Measurements from ENCODE around the gene SOHLH2. TPM values are rescaled to one million over a fixed set of nuclear protein-coding genes. Genes with fewer than 3 reads are reported as not detected.

Gene SOHLH2
- total RNA-seq, 1 donor from 2014 or later = not detected

DNA sequence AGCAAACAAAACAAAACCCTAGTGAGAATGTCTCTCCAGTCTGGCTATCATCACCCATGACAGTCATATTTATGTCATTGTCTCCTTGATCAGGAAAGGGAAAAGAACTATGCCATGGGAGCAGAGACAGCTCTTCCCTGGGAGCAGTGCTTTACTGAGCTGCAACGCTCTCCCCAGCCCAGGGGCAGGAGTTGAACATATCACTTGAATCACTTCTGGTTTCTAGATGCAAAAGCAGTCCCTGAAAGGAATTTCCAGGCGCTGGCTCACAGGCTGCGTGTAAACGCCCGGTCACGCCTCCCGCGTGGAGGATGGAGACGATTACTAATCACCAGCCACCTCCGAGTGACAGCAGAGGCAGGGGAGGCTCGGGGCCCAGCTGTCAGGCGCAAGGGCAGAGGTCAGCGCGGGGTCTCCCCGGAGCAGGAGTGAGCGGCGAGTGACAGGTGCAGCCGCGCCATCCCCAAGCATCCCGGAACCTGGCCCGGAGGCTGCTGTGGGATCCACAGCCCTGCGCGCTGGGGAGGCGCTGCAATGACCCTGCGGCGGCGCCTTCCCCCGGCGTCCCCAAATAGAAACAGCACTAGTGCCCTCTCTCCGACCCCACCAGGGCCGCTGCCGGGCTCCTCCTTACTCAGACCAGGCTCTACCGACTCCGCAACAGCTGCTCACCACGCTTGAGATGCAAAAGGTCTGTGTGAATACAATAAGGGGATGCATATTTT lies 59.6 kb downstream of the SOHLH2 start:
- Histone ChIP-seq H3K36me3 (no peaks in the 10 kb centered on the region), H3K4me3 (no peak overlapping the region), H3K4me1 (no peaks in the 10 kb centered on the region), H3K27me3 (peaks cover 9% of the 10 kb centered on the region), H3K9me3 (no peaks in the 10 kb centered on the region), H3K27ac (no peak overlapping the region)
- TF ChIP-seq, protein P1, sequence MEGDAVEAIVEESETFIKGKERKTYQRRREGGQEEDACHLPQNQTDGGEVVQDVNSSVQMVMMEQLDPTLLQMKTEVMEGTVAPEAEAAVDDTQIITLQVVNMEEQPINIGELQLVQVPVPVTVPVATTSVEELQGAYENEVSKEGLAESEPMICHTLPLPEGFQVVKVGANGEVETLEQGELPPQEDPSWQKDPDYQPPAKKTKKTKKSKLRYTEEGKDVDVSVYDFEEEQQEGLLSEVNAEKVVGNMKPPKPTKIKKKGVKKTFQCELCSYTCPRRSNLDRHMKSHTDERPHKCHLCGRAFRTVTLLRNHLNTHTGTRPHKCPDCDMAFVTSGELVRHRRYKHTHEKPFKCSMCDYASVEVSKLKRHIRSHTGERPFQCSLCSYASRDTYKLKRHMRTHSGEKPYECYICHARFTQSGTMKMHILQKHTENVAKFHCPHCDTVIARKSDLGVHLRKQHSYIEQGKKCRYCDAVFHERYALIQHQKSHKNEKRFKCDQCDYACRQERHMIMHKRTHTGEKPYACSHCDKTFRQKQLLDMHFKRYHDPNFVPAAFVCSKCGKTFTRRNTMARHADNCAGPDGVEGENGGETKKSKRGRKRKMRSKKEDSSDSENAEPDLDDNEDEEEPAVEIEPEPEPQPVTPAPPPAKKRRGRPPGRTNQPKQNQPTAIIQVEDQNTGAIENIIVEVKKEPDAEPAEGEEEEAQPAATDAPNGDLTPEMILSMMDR (IDR thresholded peaks at IDR 0.05) = no peak
- intact Hi-C loops (cut with DNase I) = no loop called here
- peak; percentile 32 for ATAC-seq
- no peak for DNase-seq

DNA sequence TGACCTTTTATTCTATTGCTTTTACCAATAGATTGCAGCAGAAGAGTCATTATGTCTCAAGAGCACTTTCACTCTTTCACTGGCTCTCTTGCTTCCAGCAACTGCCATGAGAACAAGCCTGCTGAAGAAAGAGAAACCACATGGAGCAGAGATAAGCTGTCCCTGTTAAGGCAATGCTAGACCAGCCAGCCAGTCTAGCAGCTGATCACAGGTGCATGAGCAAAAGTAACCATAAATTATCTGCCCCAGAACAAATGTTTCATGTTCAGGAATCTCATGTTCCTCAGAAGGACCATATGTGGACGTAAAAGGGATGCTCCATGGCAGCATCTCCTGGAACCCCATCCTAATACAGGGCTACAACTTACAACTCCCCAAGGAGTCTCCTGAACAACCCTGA lies 62.8 kb downstream of the SOHLH2 start:
- intact Hi-C loops (cut with DNase I) = no loop called here

DNA sequence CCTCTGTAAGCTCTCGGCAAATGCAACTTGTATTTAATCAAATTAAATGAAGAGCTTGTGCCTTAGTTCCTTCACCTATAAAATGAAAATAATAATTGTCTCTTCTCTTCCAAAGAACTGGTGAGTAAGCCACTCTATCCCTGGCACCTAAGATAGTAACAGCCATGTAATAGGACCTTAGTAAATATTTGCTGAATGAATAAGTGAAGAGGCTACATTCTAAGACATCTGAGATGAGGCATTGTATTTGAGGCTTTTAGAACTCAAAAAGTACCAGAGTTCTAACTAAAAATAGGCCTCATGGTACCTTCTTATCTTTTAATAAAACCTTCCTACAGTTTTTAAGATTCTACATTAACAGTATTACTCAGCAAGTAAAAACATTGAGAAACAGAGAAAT lies 65.9 kb downstream of the SOHLH2 start:
- DNase-seq = no peak
- Histone ChIP-seq H3K4me3 (no peak overlapping the region), H3K4me1 (no peaks in the 10 kb centered on the region), H3K36me3 (no peaks in the 10 kb centered on the region), H3K27me3 (no peaks in the 10 kb centered on the region), H3K27ac (no peak overlapping the region), H3K9me3 (peaks cover 4% of the 10 kb centered on the region)
- TF ChIP-seq, protein P1 (IDR thresholded peaks at IDR 0.05) = no peak
- intact Hi-C loops (cut with DNase I) = no loop called here
- no peak for ATAC-seq

More for the DNA sequence above, 62.8 kb downstream of the SOHLH2 start:
- H3K27me3 ChIP-seq = peaks cover 9% of the 10 kb centered on the region
- DNase-seq (no peak), ATAC-seq (no peak)
- no peaks in the 10 kb centered on the region for H3K36me3 ChIP-seq
- no peak overlapping the region for H3K4me3 ChIP-seq
- H3K9me3 ChIP-seq = no peaks in the 10 kb centered on the region
- TF ChIP-seq, protein P1 (IDR thresholded peaks at IDR 0.05) = no peak
- H3K4me1 ChIP-seq = no peaks in the 10 kb centered on the region
- H3K27ac ChIP-seq = no peak overlapping the region

DNA sequence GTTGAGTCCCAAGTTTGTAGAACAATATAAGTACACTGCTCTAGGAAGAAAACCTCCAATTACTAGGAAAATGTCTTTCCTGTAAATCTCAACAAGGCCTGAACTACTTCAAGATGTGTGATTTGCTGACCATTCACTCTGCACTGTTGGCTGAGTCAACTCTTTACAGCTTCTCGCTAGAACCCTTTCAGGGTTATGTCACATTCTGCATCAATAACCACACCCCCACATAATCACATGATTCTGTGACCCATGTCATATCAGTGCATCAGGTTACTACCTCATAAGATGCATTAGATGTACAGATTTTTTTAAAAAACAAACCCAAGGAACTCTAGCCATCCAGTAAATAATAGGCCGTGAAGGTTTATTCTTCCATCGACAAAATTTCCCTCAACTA lies 67.0 kb downstream of the SOHLH2 start:
- no peak overlapping the region for H3K4me3 ChIP-seq
- intact Hi-C loops (cut with DNase I) = no loop called here
- ATAC-seq (no peak), DNase-seq (no peak)
- no peaks in the 10 kb centered on the region for H3K36me3 ChIP-seq
- H3K27me3 ChIP-seq = no peaks in the 10 kb centered on the region
- H3K4me1 ChIP-seq = no peaks in the 10 kb centered on the region
- peaks cover 4% of the 10 kb centered on the region for H3K9me3 ChIP-seq
- TF ChIP-seq, protein P1 (IDR thresholded peaks at IDR 0.05) = no peak
- H3K27ac ChIP-seq = no peak overlapping the region

DNA sequence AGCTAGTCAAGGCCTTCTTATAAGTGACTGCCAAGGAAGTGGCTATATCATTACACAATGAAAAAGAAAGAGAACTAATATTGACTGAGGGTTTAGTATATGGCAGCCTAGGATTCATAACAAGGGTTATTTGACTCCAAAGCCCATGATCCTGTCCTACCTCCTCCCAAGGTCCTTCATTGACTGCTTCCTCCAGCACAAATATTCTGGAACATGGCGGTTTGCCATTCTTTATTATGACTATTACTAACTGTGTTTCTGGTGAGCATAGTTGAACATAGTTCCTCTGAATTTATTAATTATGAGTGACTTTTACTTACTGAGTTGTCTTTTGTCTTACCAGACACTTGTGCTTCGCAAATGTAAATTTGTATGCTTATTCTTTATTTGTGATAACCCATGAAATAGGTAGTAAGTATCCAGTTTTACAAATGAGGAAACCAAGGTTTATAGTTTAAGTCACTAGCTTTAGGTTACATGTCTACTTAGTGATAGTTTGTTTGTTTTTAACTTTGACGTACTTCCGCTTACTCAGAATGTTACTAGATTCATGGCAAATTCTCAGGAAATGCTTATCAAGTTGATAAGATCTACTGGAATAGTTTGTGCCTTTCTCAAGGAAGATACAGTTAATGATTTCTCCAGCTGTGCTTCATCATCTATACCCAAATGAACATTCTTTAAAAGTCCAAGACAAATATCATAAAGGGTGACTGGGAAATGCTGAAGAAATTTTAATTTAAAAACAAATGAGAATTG lies 67.7 kb downstream of the SOHLH2 start:
- Histone ChIP-seq H3K36me3 (no peaks in the 10 kb centered on the region), H3K4me1 (no peaks in the 10 kb centered on the region), H3K4me3 (no peak overlapping the region), H3K27me3 (no peaks in the 10 kb centered on the region), H3K27ac (no peak overlapping the region), H3K9me3 (peaks cover 4% of the 10 kb centered on the region)
- ATAC-seq (no peak), DNase-seq (no peak)
- intact Hi-C loops (cut with DNase I) = no loop called here
- TF ChIP-seq, protein P1 (IDR thresholded peaks at IDR 0.05) = no peak

Data from upper lobe of right lung (tissue), 1 donor.